K562 (cell line): ENCODE results near the gene PMVK. TPM values are rescaled to one million over a fixed set of nuclear protein-coding genes. Genes with fewer than 3 reads are reported as not detected.
A peak's percentile ranks its signal among the peaks of the same experiment; 100 is the strongest.

Experiments used
- E2F6 ChIP-seq, 2 experiments: IDR thresholded peaks; 2 replicates each; pipeline ENCODE4 v1.6.1; 2011; ENCODE audit warnings: borderline replicate concordance in 1 of 2, control low read depth in 1 of 2, low read depth in 1 of 2, low read length in 1 of 2, mild to moderate bottlenecking in 1 of 2, mixed read lengths in 1 of 2, moderate library complexity in 1 of 2; ENCODE audit not compliant: insufficient read depth in 1 of 2, insufficient read length in 1 of 2, poor library complexity in 1 of 2, severe bottlenecking in 1 of 2; ENCODE audit errors: extremely low read depth in 1 of 2
- GTF2F1 ChIP-seq: IDR thresholded peaks from 2 replicates; pipeline ENCODE4 v1.6.1; 2011; ENCODE audit warnings: low read depth, low read length, improper control_type of control experiment
- KLF1 ChIP-seq: fragments of 450-650 bp; IDR thresholded peaks from 2 replicates; pipeline ENCODE4 v1.6.1; 2016; ENCODE audit warnings: missing genetic modification characterization, missing compliant biosample characterization
- MNT ChIP-seq, 2 experiments: fragments of 450-650 bp; conservative IDR thresholded peaks; 2 replicates each; pipeline ENCODE4 v1.6.1; 2017; ENCODE audit warnings: mild to moderate bottlenecking in 2 of 2, moderate library complexity in 2 of 2
- OTX1 ChIP-seq: fragments of 450-650 bp; formaldehyde crosslinking; IDR thresholded peaks from 2 replicates; pipeline ENCODE4 v1.4.0; 2022; ENCODE audit warnings: mild to moderate bottlenecking
- SRF ChIP-seq, 2 experiments: fragments of 250-450, 450-650 bp in 1 of 2; sonication (Bioruptor Pico) in 1 of 2; sonication (generic) in 1 of 2; formaldehyde crosslinking; IDR thresholded peaks; 2 replicates each; pipeline versions ENCODE4 v1.5.0 to v1.5.1; 2020 to 2022; ENCODE audit warnings: mild to moderate bottlenecking in 1 of 2, missing genetic modification reagents in 1 of 2
- SRSF7 ChIP-seq: fragments of 200-400 bp; formaldehyde crosslinking; optimal IDR thresholded peaks from 2 replicates; pipeline ENCODE3; 2017; ENCODE audit warnings: mild to moderate bottlenecking, low read depth, low read length
- TRIM28 ChIP-seq: fragments of 450-650 bp; IDR thresholded peaks from 2 replicates; pipeline ENCODE4 v1.6.1; 2017
- ZBTB33 ChIP-seq: sonication (generic); formaldehyde crosslinking; IDR thresholded peaks from 2 replicates; pipeline ENCODE4 v1.8.1; 2023; ENCODE audit warnings: mild to moderate bottlenecking, missing genetic modification reagents
- ZNF436 ChIP-seq: fragments of 250-450, 450-650 bp; sonication (Bioruptor Pico); formaldehyde crosslinking; IDR thresholded peaks from 2 replicates; pipeline ENCODE4 v1.7.0; 2020; ENCODE audit warnings: mild to moderate bottlenecking
- ZNF507 ChIP-seq: conservative IDR thresholded peaks from 2 replicates; pipeline ENCODE4 v1.6.1; 2017; ENCODE audit warnings: missing genetic modification characterization, missing compliant biosample characterization
- polyA plus RNA-seq, 8 experiments: library from polyadenylated mRNA; depleted of rRNA in 4 of 8; stranded (reverse) in 5 of 8; unstranded in 3 of 8; fragments of >200 nt; fragmentation: Nextera tagmentation in 2 of 8; fragmentation: Illumina TruSeq in 1 of 8; extraction: Ambion mirVana in 2 of 8; extraction: Trizol in 1 of 8; gene quantifications; 2 replicates each; pipeline versions ENCODE4 v1.2.1 to v1.2.3, GENCODE V29; 2011 to 2014; ENCODE audit warnings: inconsistent platforms in 1 of 8, missing spikeins in 1 of 8
- total RNA-seq, 7 experiments: library from RNA; depleted of rRNA in 6 of 7; stranded (reverse); fragments of >200 nt in 6 of 7; fragmentation: Illumina TruSeq in 2 of 7; extraction: Trizol in 2 of 7; gene quantifications; 2 replicates each; pipeline versions ENCODE4 v1.2.1 to v1.2.3, GENCODE V29; 2011 to 2021; ENCODE audit warnings: low replicate concordance in 1 of 7
- TF ChIP-seq, protein P1 (sequence below): fragments of 450-650 bp; conservative IDR thresholded peaks from 2 replicates; pipeline ENCODE4 v1.6.1; 2016; ENCODE audit warnings: missing genetic modification characterization, low read depth, mild to moderate bottlenecking, missing compliant biosample characterization, moderate library complexity
- TF ChIP-seq, protein P2 (sequence below), 2 experiments: fragments of 450-650 bp in 1 of 2; sonication (generic) in 1 of 2; formaldehyde crosslinking in 1 of 2; IDR thresholded peaks in 1 of 2; conservative IDR thresholded peaks in 1 of 2; 2 replicates each; pipeline versions ENCODE4 v1.6.1 to v1.8.1; 2016 to 2023; ENCODE audit warnings: mild to moderate bottlenecking in 2 of 2, moderate library complexity in 2 of 2, inconsistent platforms in 1 of 2, missing genetic modification reagents in 1 of 2
- TF ChIP-seq, protein P3 (sequence below): sonication (generic); formaldehyde crosslinking; IDR thresholded peaks from 2 replicates; pipeline ENCODE4 v1.8.0; 2022; ENCODE audit warnings: mild to moderate bottlenecking, missing genetic modification reagents
- TF ChIP-seq, protein P4 (sequence below): fragments of 200-400 bp; formaldehyde crosslinking; IDR thresholded peaks from 2 replicates; pipeline ENCODE4 v1.6.1; 2017; ENCODE audit warnings: mild to moderate bottlenecking, low read depth, low read length, moderate library complexity

Gene PMVK
- total and polyA plus RNA-seq, 9 of the 15 experiments (the other 6 are each of a cell fraction or from before 2014, with no cell fraction given) = 1.1 to 15.3 (median 6.3) TPM

DNA sequence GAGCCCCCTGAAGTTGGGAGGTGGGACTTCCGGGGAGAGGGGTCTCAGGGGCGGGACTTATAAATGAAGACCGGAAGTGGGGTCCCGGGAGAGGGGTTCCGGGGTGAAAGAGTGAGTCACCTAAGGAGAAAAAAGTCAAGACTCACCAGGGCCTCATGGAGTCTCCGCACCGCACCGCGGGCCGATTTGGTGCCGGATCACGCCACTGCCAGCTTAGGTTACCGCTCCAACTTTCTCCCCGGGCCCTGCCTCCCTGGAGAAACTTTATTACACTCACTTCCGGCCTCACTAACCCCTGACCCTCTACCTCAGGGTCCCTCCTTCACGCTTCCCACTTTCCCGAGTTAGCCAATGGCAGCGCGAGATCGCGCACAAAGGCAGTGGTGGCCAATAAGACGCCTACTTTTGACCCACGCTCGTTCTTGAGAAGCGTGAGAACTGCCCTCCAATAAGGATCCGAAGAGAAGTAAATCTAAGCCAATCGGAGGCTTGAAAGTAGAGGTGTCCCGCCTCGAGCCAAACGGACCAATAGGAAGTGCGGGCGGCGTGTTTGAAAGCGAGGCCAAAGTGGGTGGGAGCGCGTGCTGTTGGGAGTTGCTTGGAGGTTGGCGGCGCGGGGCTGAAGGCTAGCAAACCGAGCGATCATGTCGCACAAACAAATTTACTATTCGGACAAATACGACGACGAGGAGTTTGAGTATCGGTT is 37.7 kb upstream of the PMVK start, which contains the start of gene CKS1B (continued):
- TF ChIP-seq, protein P1, sequence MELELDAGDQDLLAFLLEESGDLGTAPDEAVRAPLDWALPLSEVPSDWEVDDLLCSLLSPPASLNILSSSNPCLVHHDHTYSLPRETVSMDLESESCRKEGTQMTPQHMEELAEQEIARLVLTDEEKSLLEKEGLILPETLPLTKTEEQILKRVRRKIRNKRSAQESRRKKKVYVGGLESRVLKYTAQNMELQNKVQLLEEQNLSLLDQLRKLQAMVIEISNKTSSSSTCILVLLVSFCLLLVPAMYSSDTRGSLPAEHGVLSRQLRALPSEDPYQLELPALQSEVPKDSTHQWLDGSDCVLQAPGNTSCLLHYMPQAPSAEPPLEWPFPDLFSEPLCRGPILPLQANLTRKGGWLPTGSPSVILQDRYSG = no peak
- TF ChIP-seq MNT (conservative IDR thresholded peaks at IDR 0.05) (peak; percentile 98 to 99), OTX1 (CRISPR knock-in tag) (peak; percentile 66; the same call in 1 of the 2 replicates), ZNF507 (tag) (no peak), GTF2F1 (no peak), SRF (CRISPR knock-in tag; IDR thresholded peaks at IDR 0.05) (peak in 1 of 2 experiments; percentile 94; a peak in 2 of 4 replicates), KLF1 (no peak), ZNF436 (CRISPR knock-in tag) (0 out of 2 replicates have a peak, but pooled peaks have one; percentile 40), ZBTB33 (CRISPR knock-in tag) (no peak), E2F6 (IDR thresholded peaks at IDR 0.05; ENCODE audit: borderline replicate concordance in 1 of 2, extremely low read depth in 1 of 2, insufficient read depth in 1 of 2, insufficient read length in 1 of 2, low read depth in 1 of 2, low read length in 1 of 2, poor library complexity in 1 of 2, severe bottlenecking in 1 of 2) (peak; percentile 93 to 95), TRIM28 (no peak), SRSF7 (no peak)
- TF ChIP-seq, protein P2, sequence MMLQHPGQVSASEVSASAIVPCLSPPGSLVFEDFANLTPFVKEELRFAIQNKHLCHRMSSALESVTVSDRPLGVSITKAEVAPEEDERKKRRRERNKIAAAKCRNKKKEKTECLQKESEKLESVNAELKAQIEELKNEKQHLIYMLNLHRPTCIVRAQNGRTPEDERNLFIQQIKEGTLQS (IDR thresholded peaks at IDR 0.05) = peak; percentile 84
- TF ChIP-seq, protein P2 (CRISPR knock-in tag; conservative IDR thresholded peaks at IDR 0.05) = no peak
- TF ChIP-seq, protein P3, sequence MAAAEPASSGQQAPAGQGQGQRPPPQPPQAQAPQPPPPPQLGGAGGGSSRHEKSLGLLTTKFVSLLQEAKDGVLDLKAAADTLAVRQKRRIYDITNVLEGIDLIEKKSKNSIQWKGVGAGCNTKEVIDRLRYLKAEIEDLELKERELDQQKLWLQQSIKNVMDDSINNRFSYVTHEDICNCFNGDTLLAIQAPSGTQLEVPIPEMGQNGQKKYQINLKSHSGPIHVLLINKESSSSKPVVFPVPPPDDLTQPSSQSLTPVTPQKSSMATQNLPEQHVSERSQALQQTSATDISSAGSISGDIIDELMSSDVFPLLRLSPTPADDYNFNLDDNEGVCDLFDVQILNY (CRISPR knock-in tag) = peak; percentile 84; the same call in 1 of the 2 replicates
- TF ChIP-seq, protein P4, sequence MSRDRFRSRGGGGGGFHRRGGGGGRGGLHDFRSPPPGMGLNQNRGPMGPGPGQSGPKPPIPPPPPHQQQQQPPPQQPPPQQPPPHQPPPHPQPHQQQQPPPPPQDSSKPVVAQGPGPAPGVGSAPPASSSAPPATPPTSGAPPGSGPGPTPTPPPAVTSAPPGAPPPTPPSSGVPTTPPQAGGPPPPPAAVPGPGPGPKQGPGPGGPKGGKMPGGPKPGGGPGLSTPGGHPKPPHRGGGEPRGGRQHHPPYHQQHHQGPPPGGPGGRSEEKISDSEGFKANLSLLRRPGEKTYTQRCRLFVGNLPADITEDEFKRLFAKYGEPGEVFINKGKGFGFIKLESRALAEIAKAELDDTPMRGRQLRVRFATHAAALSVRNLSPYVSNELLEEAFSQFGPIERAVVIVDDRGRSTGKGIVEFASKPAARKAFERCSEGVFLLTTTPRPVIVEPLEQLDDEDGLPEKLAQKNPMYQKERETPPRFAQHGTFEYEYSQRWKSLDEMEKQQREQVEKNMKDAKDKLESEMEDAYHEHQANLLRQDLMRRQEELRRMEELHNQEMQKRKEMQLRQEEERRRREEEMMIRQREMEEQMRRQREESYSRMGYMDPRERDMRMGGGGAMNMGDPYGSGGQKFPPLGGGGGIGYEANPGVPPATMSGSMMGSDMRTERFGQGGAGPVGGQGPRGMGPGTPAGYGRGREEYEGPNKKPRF = no peak
